Sigmoid colon (tissue), 7 donors: Measurements from ENCODE around the gene NMD3. TPM values are rescaled to one million over a fixed set of nuclear protein-coding genes. Genes with fewer than 3 reads are reported as not detected.
"Not testable (repeated sequence)": the region's sequence is repeated elsewhere in the genome, so short reads cannot be mapped to it uniquely, and the experiment has no call there.

ENCODE experiments used
- DNase-seq: peaks from one replicate; pipeline ENCODE4 v3.0.0-alpha.2; 2019
- H3K27ac ChIP-seq, 4 donors: fragments of 200-600 bp; sonication (generic); one replicate each; pipeline ENCODE4 v1.5.1; 2016 to 2019; ENCODE audit warnings: mild to moderate bottlenecking in 1 of 4
- H3K27me3 ChIP-seq, 3 donors: fragments of 200-600 bp; sonication (generic); one replicate each; pipeline ENCODE4 v1.5.1; 2019; ENCODE audit warnings: mild to moderate bottlenecking in 1 of 3
- H3K36me3 ChIP-seq, 4 donors: fragments of 200-600 bp; sonication (generic); one replicate each; pipeline ENCODE4 v1.5.1; 2016 to 2019
- H3K4me1 ChIP-seq, 4 donors: fragments of 200-600 bp; sonication (generic); one replicate each; pipeline ENCODE4 v1.5.1; 2017 to 2019
- H3K4me3 ChIP-seq, 4 donors: fragments of 200-600 bp; sonication (generic); one replicate each; pipeline ENCODE4 v1.5.1; 2017 to 2019; ENCODE audit warnings: mild to moderate bottlenecking in 2 of 4, moderate library complexity in 1 of 4
- H3K9me3 ChIP-seq, 4 donors: fragments of 200-600 bp in 3 of 4; sonication (generic) in 3 of 4; one replicate each; pipeline versions ENCODE4 v1.5.1 to v1.6.1; 2013 to 2019
- EP300 ChIP-seq, 4 donors: sonication (generic); formaldehyde crosslinking; IDR thresholded peaks; one replicate each; pipeline ENCODE4 v1.6.1; 2017; ENCODE audit warnings: antibody characterized with exemption in 4 of 4
- POLR2A ChIP-seq, 2 donors: fragments of 450-650 bp; IDR thresholded peaks; one replicate each; pipeline ENCODE4 v1.6.1; 2016; ENCODE audit warnings: antibody characterized with exemption in 2 of 2, mild to moderate bottlenecking in 2 of 2, moderate library complexity in 2 of 2
- POLR2AphosphoS5 ChIP-seq, 4 donors: sonication (generic); formaldehyde crosslinking; IDR thresholded peaks; one replicate each; pipeline ENCODE4 v1.6.1; 2017; ENCODE audit warnings: antibody characterized with exemption in 4 of 4
- WGBS, 2 donors: extraction: QIAGEN DNeasy Blood & Tissue Kit; methylation state at CpG; one replicate each; pipeline ENCODE4 v1.1.7; 2013; 5-methylcytosine and 5-hydroxymethylcytosine counted together
- intact Hi-C: fragments of 100-400 bp; cut with DNase I; formaldehyde crosslinking; loops from one replicate; pipeline ENCODE4 v1.15.1; 2023
- polyA plus RNA-seq, 3 donors: library from polyadenylated mRNA; stranded (reverse); fragments of 200-250 nt; gene quantifications; one replicate each; pipeline ENCODE4 v1.2.3, GENCODE V29; 2013
- total RNA-seq, 4 donors: library from RNA; depleted of rRNA; stranded (reverse); fragments of >200 nt; gene quantifications; one replicate each; pipeline ENCODE4 v1.1.0, GENCODE V29; 2016
- TF ChIP-seq, protein P1 (sequence below), 4 experiments: fragments of 450-650 bp in 3 of 4; fragments of 200-600 bp in 1 of 4; IDR thresholded peaks; one replicate each; pipeline ENCODE4 v1.5.1; 2016 to 2019; ENCODE audit warnings: antibody characterized with exemption in 4 of 4, mild to moderate bottlenecking in 3 of 4, moderate library complexity in 2 of 4
- donor health status: healthy with polysubstance abuse.
- donor health status: Bipolar disorder and iron deficiency.
- donor health status: healthy.

Gene NMD3
- total and polyA plus RNA-seq, 7 donors, result 20.7 to 58.3 (median 42.4) TPM

DNA sequence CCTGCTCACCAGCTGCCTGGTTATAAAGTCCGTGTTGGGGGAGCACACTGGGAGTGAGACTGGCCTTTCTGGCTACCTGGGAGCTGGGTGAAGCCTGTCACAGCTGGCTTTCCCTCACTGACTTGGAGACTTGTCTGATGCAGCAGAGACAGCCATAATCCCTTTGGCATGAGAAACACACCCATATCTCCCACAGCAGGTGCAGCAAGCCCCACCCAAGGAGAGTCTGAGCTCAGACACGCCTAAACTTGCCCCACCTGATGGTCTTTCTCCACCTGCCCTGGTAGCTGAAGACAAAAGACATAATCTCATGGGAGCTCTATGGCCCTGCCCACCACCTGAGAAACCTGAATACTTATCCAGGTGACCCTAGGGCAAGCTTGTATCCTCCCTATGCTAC lies 54.8 kb downstream of the NMD3 start:
- no peak for DNase-seq
- no peak for TF ChIP-seq EP300 (IDR thresholded peaks at IDR 0.05)
- TF ChIP-seq, protein P1, sequence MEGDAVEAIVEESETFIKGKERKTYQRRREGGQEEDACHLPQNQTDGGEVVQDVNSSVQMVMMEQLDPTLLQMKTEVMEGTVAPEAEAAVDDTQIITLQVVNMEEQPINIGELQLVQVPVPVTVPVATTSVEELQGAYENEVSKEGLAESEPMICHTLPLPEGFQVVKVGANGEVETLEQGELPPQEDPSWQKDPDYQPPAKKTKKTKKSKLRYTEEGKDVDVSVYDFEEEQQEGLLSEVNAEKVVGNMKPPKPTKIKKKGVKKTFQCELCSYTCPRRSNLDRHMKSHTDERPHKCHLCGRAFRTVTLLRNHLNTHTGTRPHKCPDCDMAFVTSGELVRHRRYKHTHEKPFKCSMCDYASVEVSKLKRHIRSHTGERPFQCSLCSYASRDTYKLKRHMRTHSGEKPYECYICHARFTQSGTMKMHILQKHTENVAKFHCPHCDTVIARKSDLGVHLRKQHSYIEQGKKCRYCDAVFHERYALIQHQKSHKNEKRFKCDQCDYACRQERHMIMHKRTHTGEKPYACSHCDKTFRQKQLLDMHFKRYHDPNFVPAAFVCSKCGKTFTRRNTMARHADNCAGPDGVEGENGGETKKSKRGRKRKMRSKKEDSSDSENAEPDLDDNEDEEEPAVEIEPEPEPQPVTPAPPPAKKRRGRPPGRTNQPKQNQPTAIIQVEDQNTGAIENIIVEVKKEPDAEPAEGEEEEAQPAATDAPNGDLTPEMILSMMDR (IDR thresholded peaks at IDR 0.05), result no peak
- TF ChIP-seq POLR2AphosphoS5 (IDR thresholded peaks at IDR 0.05), result no peak
- no peak for TF ChIP-seq POLR2A (IDR thresholded peaks at IDR 0.05)
- peaks cover 0 to 13% (median 0%) of the 10 kb centered on the region in 4 donors for H3K36me3 ChIP-seq
- no peaks in the 10 kb centered on the region for H3K4me1 ChIP-seq
- H3K9me3 ChIP-seq, result peaks cover 0 to 3% (median under 1%) of the 10 kb centered on the region in 4 donors
- H3K27me3 ChIP-seq, result no peaks in the 10 kb centered on the region
- no peak overlapping the region for H3K4me3 ChIP-seq
- WGBS, 2 donors, result 23 to 71% methylated on average over 2 of the region's 2 CpGs
- H3K27ac ChIP-seq, result no peak overlapping the region
- intact Hi-C loops, result loop anchor here (2.0 kb wide), 1 partner anchor 147 kb away; no protein-coding TSS in a partner anchor

DNA sequence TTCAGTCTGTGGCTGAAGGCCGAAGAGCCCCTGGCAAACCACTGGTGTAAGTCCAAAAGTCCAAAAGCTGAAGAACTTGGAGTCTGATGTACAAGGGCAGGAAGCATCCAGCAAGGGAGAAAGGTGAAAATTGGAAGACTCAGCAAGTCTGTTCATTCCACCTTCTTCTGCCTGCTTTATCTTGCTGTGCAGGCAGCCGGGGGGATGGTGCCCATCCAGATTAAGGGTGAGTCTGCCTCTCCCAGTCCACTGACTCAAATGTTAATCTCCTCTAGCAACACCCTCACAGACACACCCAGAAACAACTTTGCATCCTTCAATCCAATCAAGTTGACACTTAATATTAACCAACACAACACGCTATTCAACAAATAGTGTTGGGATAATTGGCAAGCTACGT lies 61.3 kb downstream of the NMD3 start:
- DNase-seq, H3K36me3 ChIP-seq, intact Hi-C loops, H3K9me3 ChIP-seq, H3K4me3 ChIP-seq, H3K27me3 ChIP-seq, H3K27ac ChIP-seq, H3K4me1 ChIP-seq: not testable (repeated sequence)
- WGBS, 2 donors, result 91 to 97% methylated on average over 4 of the region's 4 CpGs

DNA sequence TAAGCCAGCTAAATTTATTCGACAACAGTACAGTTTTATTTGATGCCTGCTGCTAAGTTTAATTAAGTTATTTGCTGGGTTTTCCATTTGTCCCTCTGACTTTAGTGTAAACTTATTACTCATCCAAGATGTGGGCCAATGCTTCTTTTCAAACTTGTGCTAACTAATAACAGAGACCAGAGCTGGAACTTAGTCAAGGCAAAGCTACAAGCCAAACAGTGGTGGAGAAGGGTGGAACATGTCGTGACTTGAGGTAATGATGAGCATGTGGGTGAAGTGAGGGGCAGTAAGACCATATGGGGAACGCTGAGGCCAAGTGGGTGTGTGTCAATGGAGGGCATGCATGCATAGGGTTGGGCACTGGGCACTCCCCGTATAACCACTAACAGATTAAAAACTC lies 63.9 kb downstream of the NMD3 start:
- H3K27me3 ChIP-seq, result no peaks in the 10 kb centered on the region
- WGBS, 2 donors, result 89 to 90% methylated on average over 4 of the region's 4 CpGs
- H3K4me1 ChIP-seq, result no peaks in the 10 kb centered on the region
- no peaks in the 10 kb centered on the region for H3K36me3 ChIP-seq
- H3K27ac ChIP-seq, result no peak overlapping the region
- H3K4me3 ChIP-seq, result no peak overlapping the region
- intact Hi-C loops, result no loop called here
- TF ChIP-seq, protein P1 (IDR thresholded peaks at IDR 0.05), result no peak
- TF ChIP-seq EP300 (IDR thresholded peaks at IDR 0.05) (no peak), POLR2AphosphoS5 (IDR thresholded peaks at IDR 0.05) (no peak), POLR2A (IDR thresholded peaks at IDR 0.05) (no peak)
- no peak for DNase-seq
- H3K9me3 ChIP-seq, result peaks cover 0 to 1% (median 0%) of the 10 kb centered on the region in 4 donors

DNA sequence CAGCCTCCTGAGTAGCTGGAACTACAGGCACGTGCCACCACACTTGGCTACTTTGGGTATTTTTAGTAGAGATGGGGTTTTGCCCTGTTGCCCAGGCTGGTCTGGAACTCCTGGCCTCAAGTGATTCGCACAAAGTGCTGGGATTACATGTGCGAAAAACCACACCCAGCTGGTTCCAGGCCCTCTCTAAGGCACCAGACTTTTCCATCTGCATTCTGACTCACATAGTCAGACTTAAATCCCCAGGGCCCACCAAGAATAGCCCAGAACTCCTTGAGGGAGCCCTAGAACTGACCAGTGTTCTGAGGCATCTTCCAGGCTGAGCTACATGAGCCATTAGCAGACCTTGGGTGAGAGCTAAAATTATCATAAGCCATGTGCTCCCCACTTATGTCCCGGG lies 68.1 kb downstream of the NMD3 start:
- no peaks in the 10 kb centered on the region for H3K4me1 ChIP-seq
- WGBS, 2 donors, result 90 to 95% methylated on average over 4 of the region's 4 CpGs
- no peaks in the 10 kb centered on the region for H3K27me3 ChIP-seq
- H3K36me3 ChIP-seq, result no peaks in the 10 kb centered on the region
- intact Hi-C loops, result no loop called here
- no peak for DNase-seq
- TF ChIP-seq, protein P1 (IDR thresholded peaks at IDR 0.05), result no peak
- no peak for TF ChIP-seq POLR2A (IDR thresholded peaks at IDR 0.05)
- no peak for TF ChIP-seq EP300 (IDR thresholded peaks at IDR 0.05)
- no peak for TF ChIP-seq POLR2AphosphoS5 (IDR thresholded peaks at IDR 0.05)
- H3K4me3 ChIP-seq, result no peak overlapping the region
- no peaks in the 10 kb centered on the region for H3K9me3 ChIP-seq
- no peak overlapping the region for H3K27ac ChIP-seq

DNA sequence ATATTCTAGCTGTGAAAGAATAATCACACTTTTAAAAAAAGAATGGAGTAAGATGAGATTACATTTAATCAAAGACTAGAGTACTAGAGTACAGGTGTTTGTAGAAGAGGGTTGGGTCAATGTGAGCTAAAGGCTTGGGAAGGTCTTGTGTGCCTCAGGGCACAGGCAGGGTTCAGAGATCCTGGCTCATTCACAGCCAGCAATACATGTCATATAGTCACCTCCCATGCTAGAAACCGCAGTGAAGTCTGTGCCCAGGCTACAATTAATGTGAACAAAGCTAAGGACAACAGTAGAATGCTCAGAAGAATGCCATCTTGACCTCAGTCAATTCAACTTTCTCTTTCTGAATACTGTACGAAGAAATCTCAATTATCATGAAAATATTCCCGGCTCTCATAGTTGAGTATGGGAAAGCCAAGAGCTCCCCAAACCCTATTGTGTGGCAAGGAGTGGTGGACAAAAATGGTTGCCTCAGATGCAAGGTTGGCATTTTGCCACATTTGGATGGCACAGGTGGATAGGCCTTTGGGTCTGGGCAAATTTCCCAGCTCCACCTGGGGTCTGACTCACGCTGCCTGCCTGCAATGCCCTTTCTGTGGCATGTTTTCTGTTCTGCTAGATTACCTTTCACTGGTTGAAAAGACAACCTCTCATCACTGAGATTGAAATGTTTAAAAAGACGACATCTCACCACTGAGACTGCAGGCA lies 70.2 kb downstream of the NMD3 start:
- intact Hi-C loops, result no loop called here
- H3K27me3 ChIP-seq, result no peaks in the 10 kb centered on the region

More for the DNA sequence above, 70.2 kb downstream of the NMD3 start:
- DNase-seq, result no peak
- Histone ChIP-seq H3K9me3 (no peaks in the 10 kb centered on the region), H3K27ac (no peak overlapping the region), H3K36me3 (no peaks in the 10 kb centered on the region), H3K4me1 (no peaks in the 10 kb centered on the region), H3K4me3 (no peak overlapping the region)
- 75 to 92% methylated on average over 5 of the region's 5 CpGs for WGBS, 2 donors
- TF ChIP-seq POLR2AphosphoS5 (IDR thresholded peaks at IDR 0.05) (no peak), EP300 (IDR thresholded peaks at IDR 0.05) (no peak), POLR2A (IDR thresholded peaks at IDR 0.05) (no peak)
- TF ChIP-seq, protein P1 (IDR thresholded peaks at IDR 0.05), result no peak
